ENCODE results near the gene NIM1K. TPM values are rescaled to one million over a fixed set of nuclear protein-coding genes. Genes with fewer than 3 reads are reported as not detected.

NIM1K gene
- total RNA-seq, 1 experiment from 2014 or later, result 0.59 TPM

GRCh38 chr5:43288269-43288831, 96.3 kb downstream of the NIM1K start:
- H3K9me3 ChIP-seq (ENCODE audit: control insufficient read depth, insufficient read depth, low read depth, low read length), result no peaks in the 10 kb centered on the region
- no peaks in the 10 kb centered on the region for H3K4me1 ChIP-seq (ENCODE audit: control insufficient read depth, insufficient read depth, low read length)
- H3K27me3 ChIP-seq (ENCODE audit: control insufficient read depth, insufficient read depth, low read length), result no peaks in the 10 kb centered on the region
- BruUV-seq (replicated peaks), result no TSS peak
- no peak overlapping the region for H3K4me3 ChIP-seq (ENCODE audit: low read depth in 2 of 2, low read length in 2 of 2)
- intact Hi-C loops (cut with micrococcal nuclease; ENCODE audit: unreplicated experiment), result no loop called here
- peaks cover 17% of the 10 kb centered on the region for H3K36me3 ChIP-seq (ENCODE audit: control insufficient read depth, insufficient read depth, low read length)
- ChIA-PET CTCF (no interaction called here), POLR2A (no interaction called here)
- in situ Hi-C loops (cut with HindIII; ENCODE audit: low pct_unique_long_range_greater_than_20kb, low sequenced_read_pairs), result no loop called here
- H3K27ac ChIP-seq (ENCODE audit: low read length), result no peak overlapping the region
- no peak for ATAC-seq
- DNase-seq (ENCODE audit: low read depth, low spot score), result no peak
- no peak for TF ChIP-seq SIN3A (IDR thresholded peaks at IDR 0.05; ENCODE audit: borderline replicate concordance, insufficient read depth, low read depth, low read length)
- TF ChIP-seq TCF7L2 (IDR thresholded peaks at IDR 0.05; ENCODE audit: low read depth, low read length), result no peak

- ChIA-PET CTCF (no interaction called here), POLR2A (no interaction called here)
- DNase-seq (ENCODE audit: low read depth, low spot score), result no peak
- Histone ChIP-seq H3K4me3 (ENCODE audit: low read depth in 2 of 2, low read length in 2 of 2) (no peak overlapping the region), H3K9me3 (ENCODE audit: control insufficient read depth, insufficient read depth, low read depth, low read length) (no peaks in the 10 kb centered on the region), H3K4me1 (ENCODE audit: control insufficient read depth, insufficient read depth, low read length) (no peaks in the 10 kb centered on the region), H3K27ac (ENCODE audit: low read length) (no peak overlapping the region), H3K36me3 (ENCODE audit: control insufficient read depth, insufficient read depth, low read length) (peaks cover 24% of the 10 kb centered on the region), H3K27me3 (ENCODE audit: control insufficient read depth, insufficient read depth, low read length) (no peaks in the 10 kb centered on the region)
- intact Hi-C loops (cut with micrococcal nuclease; ENCODE audit: unreplicated experiment), result no loop called here
- no TSS peak for BruUV-seq (replicated peaks)
- no peak for ATAC-seq
- TF ChIP-seq REST (IDR thresholded peaks at IDR 0.05; ENCODE audit: insufficient read depth in 1 of 2, low read depth in 2 of 2, low read length in 1 of 2) (no peak), SIN3A (IDR thresholded peaks at IDR 0.05; ENCODE audit: borderline replicate concordance, insufficient read depth, low read depth, low read length) (no peak), CTCF (IDR thresholded peaks at IDR 0.05) (no peak), POLR2AphosphoS5 (IDR thresholded peaks at IDR 0.05; ENCODE audit: low read depth, low read length) (no peak), TCF7L2 (IDR thresholded peaks at IDR 0.05; ENCODE audit: low read depth, low read length) (no peak)
- in situ Hi-C loops (cut with HindIII; ENCODE audit: low pct_unique_long_range_greater_than_20kb, low sequenced_read_pairs), result no loop called here
Observed at GRCh38 chr5:43290726-43291125, 98.7 kb downstream of the NIM1K start.

DNA sequence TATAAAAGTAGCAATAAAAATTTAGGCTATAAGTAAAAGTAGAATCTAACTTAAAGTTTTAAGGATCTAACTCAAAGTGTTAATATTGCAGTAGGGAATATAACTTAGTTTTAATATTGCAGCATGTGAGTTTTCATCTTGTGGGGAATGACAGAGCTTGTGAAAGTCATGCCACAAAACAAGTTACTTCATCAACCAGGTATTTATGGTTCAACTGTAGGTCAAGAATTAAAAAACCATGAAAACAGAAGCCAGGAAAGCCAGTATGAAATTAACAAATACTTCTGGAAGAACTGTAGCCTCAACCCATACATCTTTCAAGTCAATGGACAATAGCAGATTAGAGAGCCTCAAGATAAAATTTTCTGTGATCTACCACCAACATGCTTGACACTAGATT, 102.2 kb downstream of the NIM1K start:
- BruUV-seq (replicated peaks), result no TSS peak
- intact Hi-C loops (cut with micrococcal nuclease; ENCODE audit: unreplicated experiment) (no loop called here), in situ Hi-C loops (cut with HindIII; ENCODE audit: low pct_unique_long_range_greater_than_20kb, low sequenced_read_pairs) (no loop called here)
- POLR2A ChIA-PET, result interaction anchor here (0.6 kb wide), 1 partner anchor 24 kb away, joined by 7 read pairs; no protein-coding TSS in a partner anchor
- ATAC-seq, result no peak
- no peaks in the 10 kb centered on the region for H3K27me3 ChIP-seq (ENCODE audit: control insufficient read depth, insufficient read depth, low read length)
- CTCF ChIA-PET, result no interaction called here
- no peaks in the 10 kb centered on the region for H3K9me3 ChIP-seq (ENCODE audit: control insufficient read depth, insufficient read depth, low read depth, low read length)
- no peaks in the 10 kb centered on the region for H3K4me1 ChIP-seq (ENCODE audit: control insufficient read depth, insufficient read depth, low read length)
- H3K4me3 ChIP-seq (ENCODE audit: low read depth in 2 of 2, low read length in 2 of 2), result no peak overlapping the region
- DNase-seq (ENCODE audit: low read depth, low spot score), result no peak
- no peak overlapping the region for H3K27ac ChIP-seq (ENCODE audit: low read length)
- H3K36me3 ChIP-seq (ENCODE audit: control insufficient read depth, insufficient read depth, low read length), result peaks cover 46% of the 10 kb centered on the region
- no peak for TF ChIP-seq POLR2AphosphoS5 (IDR thresholded peaks at IDR 0.05; ENCODE audit: low read depth, low read length)
- no peak for TF ChIP-seq CTCF (IDR thresholded peaks at IDR 0.05)
- no peak for TF ChIP-seq TCF7L2 (IDR thresholded peaks at IDR 0.05; ENCODE audit: low read depth, low read length)
- TF ChIP-seq SIN3A (IDR thresholded peaks at IDR 0.05; ENCODE audit: borderline replicate concordance, insufficient read depth, low read depth, low read length), result no peak
- no peak for TF ChIP-seq REST (IDR thresholded peaks at IDR 0.05; ENCODE audit: insufficient read depth in 1 of 2, low read depth in 2 of 2, low read length in 1 of 2)

Measured in Panc1 (cell line).